Prostate gland (tissue), 2 donors: Measurements from ENCODE around the gene SIX6. TPM values are rescaled to one million over a fixed set of nuclear protein-coding genes. Genes with fewer than 3 reads are reported as not detected.

Experiments used
- DNase-seq: peaks from one replicate; pipeline ENCODE4 v3.0.0-alpha.2; 2019; ENCODE audit warnings: low spot score
- H3K27ac ChIP-seq, 2 donors: fragments of 200-600 bp; sonication (generic); 2 replicates each; pipeline ENCODE4 v1.5.1; 2017 to 2019
- H3K27me3 ChIP-seq: fragments of 200-600 bp; sonication (generic); replicated peaks from 2 replicates; pipeline ENCODE4 v1.5.1; 2019; ENCODE audit not compliant: insufficient read depth
- H3K36me3 ChIP-seq, 2 donors: fragments of 200-600 bp; sonication (generic); 1 replicate in 1 of 2; 2 replicates in 1 of 2; pipeline versions ENCODE4 v1.5.1 to v1.8.1; 2017 to 2019
- H3K4me1 ChIP-seq: fragments of 200-600 bp; sonication (generic); replicated peaks from 2 replicates; pipeline ENCODE4 v1.5.1; 2019
- H3K4me3 ChIP-seq, 2 donors: fragments of 200-600 bp; sonication (generic); 2 replicates each; pipeline ENCODE4 v1.5.1; 2017 to 2019
- H3K9me3 ChIP-seq: fragments of 200-600 bp; sonication (generic); 2 replicates; pipeline ENCODE4 v1.5.1; 2017
- CTCF ChIP-seq, 4 experiments: fragments of 200-600 bp in 2 of 4; fragments of 450-650 bp in 2 of 4; sonication (generic) in 2 of 4; IDR thresholded peaks; 1 replicate in 3 of 4; 2 replicates in 1 of 4; pipeline ENCODE4 v1.5.1; 2016 to 2019; ENCODE audit warnings: antibody characterized with exemption in 4 of 4, mild to moderate bottlenecking in 2 of 4, moderate library complexity in 2 of 4
- POLR2A ChIP-seq: fragments of 450-650 bp; IDR thresholded peaks from one replicate; pipeline ENCODE4 v1.6.1; 2016; ENCODE audit warnings: antibody characterized with exemption, mild to moderate bottlenecking
- POLR2AphosphoS5 ChIP-seq: sonication (generic); formaldehyde crosslinking; IDR thresholded peaks from one replicate; pipeline ENCODE4 v1.6.1; 2017; ENCODE audit warnings: antibody characterized with exemption
- WGBS: methylation state at CpG from one replicate; pipeline ENCODE4 v1.1.5; 2018; 5-methylcytosine and 5-hydroxymethylcytosine counted together
- intact Hi-C: fragments of 100-400 bp; cut with DNase I; formaldehyde crosslinking; loops from one replicate; pipeline ENCODE4 v1.14.2; 2022
- total RNA-seq, 2 donors: library from RNA; depleted of rRNA; stranded (reverse); fragments of >200 nt; gene quantifications; one replicate each; pipeline ENCODE4 v1.1.0, GENCODE V29; 2016

SIX6 gene
- total RNA-seq, 2 donors from 2014 or later: 0.05 to 0.28 TPM

DNA sequence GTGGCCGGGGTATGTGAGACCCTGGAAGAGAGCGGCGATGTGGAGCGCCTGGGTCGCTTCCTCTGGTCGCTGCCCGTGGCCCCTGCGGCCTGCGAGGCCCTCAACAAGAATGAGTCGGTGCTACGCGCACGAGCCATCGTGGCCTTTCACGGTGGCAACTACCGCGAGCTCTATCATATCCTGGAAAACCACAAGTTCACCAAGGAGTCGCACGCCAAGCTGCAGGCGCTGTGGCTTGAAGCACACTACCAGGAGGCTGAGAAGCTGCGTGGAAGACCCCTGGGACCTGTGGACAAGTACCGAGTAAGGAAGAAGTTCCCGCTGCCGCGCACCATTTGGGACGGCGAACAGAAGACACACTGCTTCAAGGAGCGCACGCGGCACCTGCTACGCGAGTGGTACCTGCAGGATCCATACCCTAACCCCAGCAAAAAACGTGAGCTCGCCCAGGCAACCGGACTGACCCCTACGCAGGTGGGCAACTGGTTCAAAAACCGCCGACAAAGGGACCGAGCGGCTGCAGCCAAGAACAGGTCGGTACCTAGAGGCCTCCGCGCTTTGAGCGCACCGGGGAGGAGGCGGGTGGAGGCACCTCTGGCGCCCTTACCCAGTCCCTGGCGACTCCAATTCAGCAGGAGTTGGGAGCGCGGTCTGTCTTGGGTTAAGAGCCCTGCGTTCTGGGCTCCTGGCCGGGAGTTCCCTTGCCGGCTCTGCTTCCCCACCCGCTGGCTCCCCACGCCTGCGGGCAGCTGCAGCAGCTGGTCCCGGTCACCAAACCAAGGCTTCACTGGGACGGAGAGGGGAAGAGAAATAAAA is 700 bp downstream of the SIX6 start:
- Histone ChIP-seq H3K4me3 (peak overlapping the region; percentile 6 to 8), H3K27me3 (peaks cover 38% of the 10 kb centered on the region), H3K9me3 (no peaks in the 10 kb centered on the region), H3K27ac (no peak overlapping the region), H3K4me1 (no peaks in the 10 kb centered on the region), H3K36me3 (no peaks in the 10 kb centered on the region)
- intact Hi-C loops: no loop called here
- 14% methylated on average over 49 of the region's 58 CpGs for WGBS
- TF ChIP-seq POLR2A (no peak), POLR2AphosphoS5 (no peak), CTCF (IDR thresholded peaks at IDR 0.05) (no peak)
- no peak for DNase-seq

DNA sequence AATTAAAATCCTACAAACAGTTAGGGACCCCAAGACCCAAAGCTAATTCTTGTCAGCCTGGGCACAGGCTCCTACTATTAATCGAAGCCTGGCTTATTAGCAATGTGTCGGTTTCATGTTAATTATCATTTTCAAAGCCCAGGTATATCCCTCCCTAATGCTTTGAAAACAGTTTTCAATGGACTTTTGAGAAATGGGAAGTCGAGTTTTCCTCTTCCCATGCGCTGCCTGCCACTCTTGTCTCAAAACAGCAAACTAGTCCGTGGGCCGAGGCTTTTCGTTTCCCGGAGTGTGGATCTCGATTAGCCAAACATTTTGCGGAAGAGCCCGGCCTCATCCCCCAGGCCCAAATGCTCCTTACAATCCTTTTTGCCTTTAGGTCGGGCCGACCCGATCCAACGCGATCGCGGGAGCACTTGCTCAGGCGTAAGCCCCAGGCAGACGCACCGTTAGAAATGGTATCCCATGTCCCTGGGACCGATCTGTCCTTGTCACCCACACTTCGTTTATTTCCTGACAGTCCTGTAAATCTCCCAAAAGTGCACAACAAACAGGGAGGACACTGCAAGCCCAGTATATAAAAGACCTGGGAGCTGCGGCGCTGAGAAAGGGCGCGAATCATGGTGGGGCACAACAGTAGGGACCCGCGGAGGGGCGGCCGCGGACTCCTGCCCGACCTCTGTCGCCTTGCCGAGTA is 1.5 kb downstream of the SIX6 start:
- no peak for TF ChIP-seq CTCF (IDR thresholded peaks at IDR 0.05)
- TF ChIP-seq POLR2AphosphoS5: no peak
- no peak for TF ChIP-seq POLR2A
- WGBS: 38% methylated on average over 35 of the region's 35 CpGs
- intact Hi-C loops: no loop called here
- DNase-seq: no peak
- no peaks in the 10 kb centered on the region for H3K4me1 ChIP-seq
- H3K27me3 ChIP-seq: peaks cover 38% of the 10 kb centered on the region
- H3K9me3 ChIP-seq: no peaks in the 10 kb centered on the region
- H3K36me3 ChIP-seq: no peaks in the 10 kb centered on the region
- H3K27ac ChIP-seq: no peak overlapping the region
- H3K4me3 ChIP-seq: no peak overlapping the region

DNA sequence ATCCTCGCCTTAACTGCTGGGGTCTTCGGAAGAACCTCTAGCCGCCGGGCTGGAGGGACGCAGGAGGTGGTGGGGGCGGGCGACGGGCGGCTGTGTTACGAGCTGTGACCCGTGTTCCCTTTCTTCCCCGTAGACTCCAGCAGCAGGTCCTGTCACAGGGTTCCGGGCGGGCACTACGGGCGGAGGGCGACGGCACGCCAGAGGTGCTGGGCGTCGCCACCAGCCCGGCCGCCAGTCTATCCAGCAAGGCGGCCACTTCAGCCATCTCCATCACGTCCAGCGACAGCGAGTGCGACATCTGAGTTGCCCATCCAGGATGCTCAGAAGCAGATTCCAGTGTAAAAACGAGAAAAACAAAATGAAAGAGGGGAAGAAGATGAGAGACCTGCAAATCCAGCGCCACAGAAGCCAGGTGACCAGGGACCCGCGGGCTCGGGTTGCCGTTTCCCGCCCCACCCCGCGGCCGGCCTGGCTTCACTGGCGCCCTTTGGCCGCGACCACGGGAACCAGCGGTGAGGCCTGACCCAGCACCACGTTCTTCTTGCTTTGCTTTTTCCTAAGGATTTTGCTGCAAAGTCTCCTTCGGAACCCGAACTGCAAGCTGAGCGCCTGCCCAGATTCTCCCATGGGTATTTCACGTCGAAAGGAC is 2.1 kb downstream of the SIX6 start:
- no peaks in the 10 kb centered on the region for H3K9me3 ChIP-seq
- no peak for TF ChIP-seq CTCF (IDR thresholded peaks at IDR 0.05)
- no peak for TF ChIP-seq POLR2AphosphoS5
- TF ChIP-seq POLR2A: no peak
- no peak overlapping the region for H3K4me3 ChIP-seq
- H3K27ac ChIP-seq: no peak overlapping the region
- no peaks in the 10 kb centered on the region for H3K36me3 ChIP-seq
- H3K27me3 ChIP-seq: peaks cover 38% of the 10 kb centered on the region
- no peak for DNase-seq
- no peaks in the 10 kb centered on the region for H3K4me1 ChIP-seq
- 20% methylated on average over 48 of the region's 49 CpGs for WGBS
- intact Hi-C loops: no loop called here

DNA sequence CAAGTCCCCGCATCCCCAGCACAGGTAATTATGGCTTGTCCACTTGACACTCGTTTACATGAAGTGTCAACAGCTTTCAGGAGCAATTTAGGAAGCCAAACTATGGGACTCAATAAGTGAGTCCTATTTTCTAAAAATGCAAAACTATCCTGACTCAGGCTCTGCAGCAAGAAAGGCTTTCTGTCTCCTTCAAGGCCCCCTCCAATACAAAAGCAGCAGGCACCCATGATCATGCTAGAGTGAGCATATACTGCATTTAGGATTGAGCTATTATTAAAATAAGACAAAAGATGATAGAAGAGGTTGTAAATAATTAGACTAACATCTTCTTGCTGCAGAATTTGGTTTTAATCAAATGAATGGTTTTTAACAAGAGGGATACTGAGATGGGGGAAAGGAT is 3.2 kb downstream of the SIX6 start:
- Histone ChIP-seq H3K36me3 (no peaks in the 10 kb centered on the region), H3K27me3 (peaks cover 34% of the 10 kb centered on the region), H3K4me3 (no peak overlapping the region), H3K4me1 (no peaks in the 10 kb centered on the region), H3K9me3 (no peaks in the 10 kb centered on the region), H3K27ac (no peak overlapping the region)
- 64% methylated on average over 2 of the region's 2 CpGs for WGBS
- no peak for TF ChIP-seq CTCF (IDR thresholded peaks at IDR 0.05)
- intact Hi-C loops: no loop called here
- DNase-seq: no peak
